Coronary artery (tissue), 2 donors: ENCODE measurements around the gene GSK3A.

Source experiments
- DNase-seq: peaks from one replicate; pipeline ENCODE4 v3.0.0-alpha.2; 2017; ENCODE audit warnings: low spot score
- H3K27ac ChIP-seq, 2 donors: fragments of 200-600 bp; sonication (generic); one replicate each; pipeline ENCODE4 v1.5.1; 2016 to 2019
- H3K4me3 ChIP-seq: fragments of 200-600 bp; sonication (generic); 2 replicates; pipeline ENCODE4 v1.5.1; 2016; ENCODE audit warnings: mild to moderate bottlenecking, moderate library complexity
- TF ChIP-seq, protein P1 (sequence below): fragments of 200-600 bp; sonication (generic); IDR thresholded peaks from one replicate; pipeline ENCODE4 v1.5.1; 2019; ENCODE audit warnings: antibody characterized with exemption

Gene GSK3A

DNA sequence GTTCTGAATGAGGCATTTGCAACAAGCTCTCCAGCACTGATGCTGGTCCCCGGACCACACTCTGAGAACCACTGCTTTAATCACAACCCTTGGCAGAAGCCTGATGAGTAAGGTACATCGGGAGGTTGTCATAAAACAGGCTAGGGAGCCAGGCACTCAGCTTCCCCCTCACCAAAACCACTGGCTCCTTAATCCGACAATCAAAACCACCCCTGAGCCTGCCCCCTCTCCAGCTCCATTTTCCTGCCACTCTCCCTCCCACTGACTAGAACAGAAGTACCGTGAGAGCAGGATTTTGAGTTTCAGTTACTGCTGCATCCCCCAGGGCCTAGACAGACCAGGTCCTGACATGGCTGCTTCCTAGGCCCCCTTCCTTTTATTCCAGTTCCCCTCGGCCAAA lies 7.2 kb downstream of the GSK3A start:
- Histone ChIP-seq H3K4me3 (no peak overlapping the region), H3K27ac (no peak overlapping the region)
- TF ChIP-seq, protein P1, sequence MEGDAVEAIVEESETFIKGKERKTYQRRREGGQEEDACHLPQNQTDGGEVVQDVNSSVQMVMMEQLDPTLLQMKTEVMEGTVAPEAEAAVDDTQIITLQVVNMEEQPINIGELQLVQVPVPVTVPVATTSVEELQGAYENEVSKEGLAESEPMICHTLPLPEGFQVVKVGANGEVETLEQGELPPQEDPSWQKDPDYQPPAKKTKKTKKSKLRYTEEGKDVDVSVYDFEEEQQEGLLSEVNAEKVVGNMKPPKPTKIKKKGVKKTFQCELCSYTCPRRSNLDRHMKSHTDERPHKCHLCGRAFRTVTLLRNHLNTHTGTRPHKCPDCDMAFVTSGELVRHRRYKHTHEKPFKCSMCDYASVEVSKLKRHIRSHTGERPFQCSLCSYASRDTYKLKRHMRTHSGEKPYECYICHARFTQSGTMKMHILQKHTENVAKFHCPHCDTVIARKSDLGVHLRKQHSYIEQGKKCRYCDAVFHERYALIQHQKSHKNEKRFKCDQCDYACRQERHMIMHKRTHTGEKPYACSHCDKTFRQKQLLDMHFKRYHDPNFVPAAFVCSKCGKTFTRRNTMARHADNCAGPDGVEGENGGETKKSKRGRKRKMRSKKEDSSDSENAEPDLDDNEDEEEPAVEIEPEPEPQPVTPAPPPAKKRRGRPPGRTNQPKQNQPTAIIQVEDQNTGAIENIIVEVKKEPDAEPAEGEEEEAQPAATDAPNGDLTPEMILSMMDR, result no peak
- DNase-seq, result no peak

DNA sequence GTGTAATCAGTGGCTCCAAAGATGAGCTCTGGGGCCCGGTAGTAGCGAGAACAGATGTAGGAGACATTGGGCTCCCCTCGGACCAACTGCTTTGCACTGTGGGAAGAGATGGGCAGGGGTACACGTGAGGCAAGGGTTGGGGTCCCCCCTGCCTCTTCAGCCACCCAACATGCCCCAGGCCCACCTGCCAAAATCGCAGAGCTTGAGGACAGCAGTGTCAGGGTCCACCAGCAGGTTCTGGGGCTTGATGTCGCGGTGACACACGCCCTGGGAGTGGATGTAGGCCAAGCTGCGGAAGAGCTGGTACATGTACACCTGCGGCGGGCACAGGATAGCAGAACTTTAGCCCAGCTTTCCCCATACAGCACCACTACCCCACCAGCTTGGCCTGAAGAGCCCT lies 8.0 kb downstream of the GSK3A start:
- no peak for DNase-seq
- Histone ChIP-seq H3K4me3 (no peak overlapping the region), H3K27ac (no peak overlapping the region)
- TF ChIP-seq, protein P1, result no peak

DNA sequence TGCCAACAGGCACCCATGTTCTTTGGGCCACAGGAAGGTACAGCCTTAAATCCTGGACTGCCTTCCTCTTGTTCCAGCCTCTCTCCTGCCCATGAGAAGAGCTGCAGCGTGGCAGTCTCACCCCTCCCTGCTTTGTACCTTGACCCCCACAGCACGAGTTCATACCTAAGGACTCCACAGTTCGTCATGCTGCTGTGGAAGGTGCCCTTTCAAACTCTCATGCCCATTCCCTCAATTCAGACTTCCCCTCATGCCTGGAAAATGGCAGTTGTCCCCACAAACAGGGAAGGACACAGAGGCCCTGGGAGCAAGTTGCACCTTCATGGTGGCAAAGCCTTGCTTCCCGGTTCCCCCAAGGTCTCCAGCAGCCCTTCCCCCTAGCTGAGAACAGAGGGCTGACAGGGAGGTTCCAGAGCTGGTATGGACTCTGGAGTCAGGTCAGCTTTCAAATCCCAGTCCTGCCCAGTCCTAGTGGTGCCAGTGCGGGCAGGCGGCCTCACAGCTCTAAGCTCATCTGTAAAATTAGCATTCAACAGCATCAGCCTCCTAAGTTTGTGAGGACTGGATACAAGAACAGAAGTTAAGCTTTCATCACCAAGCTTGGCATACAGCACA lies 8.6 kb downstream of the GSK3A start:
- TF ChIP-seq, protein P1, result no peak
- Histone ChIP-seq H3K4me3 (no peak overlapping the region), H3K27ac (no peak overlapping the region)
- DNase-seq, result no peak

DNA sequence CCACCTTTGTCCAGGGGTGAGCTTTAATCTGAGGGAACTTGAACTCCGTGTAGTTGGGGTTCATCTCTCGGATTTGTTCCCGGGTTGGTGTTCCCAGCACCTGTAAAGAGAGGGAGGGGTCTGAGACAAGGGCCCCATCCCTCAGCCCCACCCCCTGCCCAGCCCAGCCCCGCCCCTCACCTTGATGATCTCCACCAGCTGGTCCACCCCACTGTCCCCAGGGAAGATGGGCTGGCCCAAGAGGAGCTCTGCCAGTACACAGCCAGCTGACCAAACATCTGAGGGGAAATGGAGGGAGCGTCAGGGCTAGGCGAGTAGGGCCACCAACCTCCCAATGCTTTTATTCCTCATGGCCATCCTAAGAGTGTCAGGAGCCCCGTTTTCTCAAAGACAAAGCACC lies 9.3 kb downstream of the GSK3A start:
- no peak overlapping the region for H3K27ac ChIP-seq
- no peak overlapping the region for H3K4me3 ChIP-seq
- no peak for DNase-seq
- TF ChIP-seq, protein P1, result no peak

DNA sequence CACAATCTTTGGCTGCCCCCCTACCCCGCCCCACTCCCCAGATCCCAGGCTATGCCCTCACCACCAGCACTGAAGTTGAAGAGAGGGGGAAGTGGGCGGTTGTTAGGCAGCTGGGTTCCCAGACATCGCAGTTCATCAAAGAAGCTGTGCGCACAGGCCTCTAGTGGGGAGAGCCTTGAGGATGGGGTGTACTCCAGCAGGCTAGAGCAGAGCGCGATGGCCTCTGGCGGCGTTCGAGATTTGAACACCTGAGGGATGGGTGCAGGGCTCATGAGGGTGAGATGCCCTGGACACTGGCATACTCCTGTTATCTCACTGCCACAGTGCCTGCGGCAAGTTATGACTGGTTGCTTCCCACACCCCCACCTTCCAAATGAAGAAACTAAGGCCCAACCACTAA lies 10.0 kb downstream of the GSK3A start:
- no peak overlapping the region for H3K27ac ChIP-seq
- H3K4me3 ChIP-seq, result no peak overlapping the region
- no peak for DNase-seq
- TF ChIP-seq, protein P1, result no peak

DNA sequence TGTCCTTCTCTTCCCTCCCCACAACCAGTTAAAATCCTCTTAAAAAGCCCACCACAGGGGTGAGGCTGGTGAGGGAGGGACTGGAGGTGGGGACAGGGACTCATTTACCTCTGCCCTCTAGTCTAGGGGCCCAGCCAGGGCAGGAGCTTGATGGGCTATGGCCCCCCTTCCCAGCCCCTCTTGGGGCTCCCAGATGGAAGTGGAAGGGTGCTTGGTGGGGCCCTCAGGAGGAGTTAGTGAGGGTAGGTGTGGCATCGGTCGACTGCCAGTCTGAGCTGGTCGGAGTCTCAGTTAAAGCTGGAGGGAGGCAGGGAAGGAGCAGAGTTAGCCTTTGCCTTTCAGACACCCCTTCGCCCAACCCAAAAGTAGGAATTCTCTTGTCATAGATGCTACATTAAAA lies 11.8 kb downstream of the GSK3A start:
- no peak overlapping the region for H3K27ac ChIP-seq
- TF ChIP-seq, protein P1, result no peak
- H3K4me3 ChIP-seq, result no peak overlapping the region
- DNase-seq, result no peak

DNA sequence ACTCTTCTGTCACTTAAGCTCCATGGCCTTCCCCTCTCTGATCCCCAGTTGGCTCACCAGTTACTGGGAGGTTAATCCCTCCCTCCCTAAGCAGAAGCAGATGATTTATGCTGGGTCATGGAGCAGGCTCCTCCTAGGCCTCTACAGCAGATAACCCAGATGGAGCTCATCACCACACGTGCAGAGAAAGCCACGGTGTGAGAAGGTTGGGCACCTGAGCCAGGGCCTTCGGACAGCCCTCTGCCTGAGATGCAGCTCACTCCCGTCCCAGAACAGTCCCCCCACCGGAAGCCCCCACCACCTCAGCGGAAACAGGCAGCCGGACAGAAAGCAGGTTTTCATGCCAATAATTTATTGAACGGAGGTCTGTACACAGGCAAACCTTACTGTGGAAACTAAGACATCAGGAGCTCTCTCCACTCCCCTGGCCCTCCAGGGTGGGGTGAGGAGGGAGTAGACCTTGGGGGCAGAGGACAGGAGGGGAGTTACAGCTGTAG lies 12.5 kb downstream of the GSK3A start:
- TF ChIP-seq, protein P1, result no peak
- H3K4me3 ChIP-seq, result no peak overlapping the region
- H3K27ac ChIP-seq, result no peak overlapping the region
- no peak for DNase-seq
